Breast epithelium (tissue), 4 donors: Measurements from ENCODE around the gene RUBCN. TPM values are rescaled to one million over a fixed set of nuclear protein-coding genes. Genes with fewer than 3 reads are reported as not detected.

Experiments
- DNase-seq, 2 donors: peaks; one replicate each; pipeline ENCODE4 v3.0.0-alpha.2; 2019; ENCODE audit warnings: low spot score in 2 of 2
- H3K27ac ChIP-seq, 2 donors: fragments of 200-600 bp; sonication (generic) in 1 of 2; one replicate each; pipeline ENCODE4 v1.5.1; 2016 to 2019; ENCODE audit warnings: mild to moderate bottlenecking in 1 of 2
- H3K27me3 ChIP-seq, 2 donors: fragments of 200-600 bp; sonication (generic) in 1 of 2; one replicate each; pipeline versions ENCODE4 v1.5.1 to v1.6.0; 2017 to 2019; ENCODE audit warnings: control low read depth in 1 of 2, mild to moderate bottlenecking in 1 of 2
- H3K36me3 ChIP-seq: fragments of 200-600 bp; one replicate; pipeline ENCODE4 v1.5.1; 2019
- H3K4me1 ChIP-seq, 2 donors: fragments of 200-600 bp; sonication (generic); one replicate each; pipeline ENCODE4 v1.5.1; 2016 to 2019; ENCODE audit warnings: control low read depth in 1 of 2
- H3K4me3 ChIP-seq, 3 donors: fragments of 200-600 bp; sonication (generic); 1 replicate in 2 of 3; 2 replicates in 1 of 3; pipeline ENCODE4 v1.5.1; 2016 to 2019; ENCODE audit warnings: mild to moderate bottlenecking in 3 of 3, moderate library complexity in 2 of 3
- H3K9me3 ChIP-seq, 2 donors: fragments of 200-600 bp; sonication (generic) in 1 of 2; one replicate each; pipeline ENCODE4 v1.5.1; 2016 to 2019; ENCODE audit warnings: control low read depth in 1 of 2
- POLR2A ChIP-seq: fragments of 450-650 bp; IDR thresholded peaks from one replicate; pipeline ENCODE4 v1.6.1; 2016; ENCODE audit warnings: antibody characterized with exemption, mild to moderate bottlenecking, moderate library complexity
- POLR2AphosphoS5 ChIP-seq, 3 donors: sonication (generic); formaldehyde crosslinking; IDR thresholded peaks; one replicate each; pipeline ENCODE4 v1.6.1; 2017; ENCODE audit warnings: antibody characterized with exemption in 3 of 3
- intact Hi-C: fragments of 100-400 bp; cut with DNase I; formaldehyde crosslinking; loops from one replicate; pipeline ENCODE4 v1.15.1; 2023; ENCODE audit warnings: low total_unique reads
- total RNA-seq, 3 donors: library from RNA; depleted of rRNA; stranded (reverse); fragments of >200 nt; gene quantifications; one replicate each; pipeline ENCODE4 v1.1.0, GENCODE V29; 2016
- TF ChIP-seq, protein P1 (sequence below), 3 donors: fragments of 450-650 bp; IDR thresholded peaks; one replicate each; pipeline ENCODE4 v1.5.1; 2016 to 2017; ENCODE audit warnings: antibody characterized with exemption in 3 of 3, mild to moderate bottlenecking in 3 of 3, moderate library complexity in 3 of 3

Gene RUBCN
- total RNA-seq, 3 donors from 2014 or later: 26.3 to 36.4 (median 35.7) TPM

DNA sequence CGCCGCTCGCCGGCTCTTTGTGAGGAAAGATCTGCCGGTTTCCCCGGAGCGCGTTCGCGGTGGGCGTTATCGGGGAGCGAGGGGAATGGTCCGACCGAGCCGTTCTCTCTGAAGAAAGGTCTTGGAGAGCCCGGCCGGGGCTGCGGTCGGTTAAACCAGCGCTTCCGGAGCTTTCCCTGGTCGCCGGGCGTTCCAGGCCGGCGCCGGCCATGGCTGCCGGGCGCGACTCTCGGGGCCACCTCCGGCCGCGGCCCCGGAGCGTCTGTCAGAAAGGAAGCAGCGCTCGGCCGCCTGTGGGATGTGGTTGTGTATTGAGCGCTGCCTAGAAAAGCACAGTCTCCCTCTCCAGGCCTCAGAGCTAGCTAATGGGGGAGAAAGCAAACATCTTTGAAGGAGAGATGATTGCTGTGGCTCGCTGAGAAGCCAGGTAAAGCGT is 13.7 kb upstream of the RUBCN start:
- Histone ChIP-seq H3K4me3 (peak overlapping the region; percentile 93 to 96 (median 95)), H3K36me3 (no peaks in the 10 kb centered on the region), H3K4me1 (peaks cover 0 to 7% of the 10 kb centered on the region in 2 donors), H3K27me3 (no peaks in the 10 kb centered on the region), H3K27ac (peak overlapping the region; percentile 96 to 97), H3K9me3 (no peaks in the 10 kb centered on the region)
- peak in 1 of 2 donors; percentile 55 for DNase-seq
- intact Hi-C loops: no loop called here
- peak; percentile 27 for TF ChIP-seq POLR2A
- TF ChIP-seq, protein P1, sequence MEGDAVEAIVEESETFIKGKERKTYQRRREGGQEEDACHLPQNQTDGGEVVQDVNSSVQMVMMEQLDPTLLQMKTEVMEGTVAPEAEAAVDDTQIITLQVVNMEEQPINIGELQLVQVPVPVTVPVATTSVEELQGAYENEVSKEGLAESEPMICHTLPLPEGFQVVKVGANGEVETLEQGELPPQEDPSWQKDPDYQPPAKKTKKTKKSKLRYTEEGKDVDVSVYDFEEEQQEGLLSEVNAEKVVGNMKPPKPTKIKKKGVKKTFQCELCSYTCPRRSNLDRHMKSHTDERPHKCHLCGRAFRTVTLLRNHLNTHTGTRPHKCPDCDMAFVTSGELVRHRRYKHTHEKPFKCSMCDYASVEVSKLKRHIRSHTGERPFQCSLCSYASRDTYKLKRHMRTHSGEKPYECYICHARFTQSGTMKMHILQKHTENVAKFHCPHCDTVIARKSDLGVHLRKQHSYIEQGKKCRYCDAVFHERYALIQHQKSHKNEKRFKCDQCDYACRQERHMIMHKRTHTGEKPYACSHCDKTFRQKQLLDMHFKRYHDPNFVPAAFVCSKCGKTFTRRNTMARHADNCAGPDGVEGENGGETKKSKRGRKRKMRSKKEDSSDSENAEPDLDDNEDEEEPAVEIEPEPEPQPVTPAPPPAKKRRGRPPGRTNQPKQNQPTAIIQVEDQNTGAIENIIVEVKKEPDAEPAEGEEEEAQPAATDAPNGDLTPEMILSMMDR (IDR thresholded peaks at IDR 0.05): no peak

DNA sequence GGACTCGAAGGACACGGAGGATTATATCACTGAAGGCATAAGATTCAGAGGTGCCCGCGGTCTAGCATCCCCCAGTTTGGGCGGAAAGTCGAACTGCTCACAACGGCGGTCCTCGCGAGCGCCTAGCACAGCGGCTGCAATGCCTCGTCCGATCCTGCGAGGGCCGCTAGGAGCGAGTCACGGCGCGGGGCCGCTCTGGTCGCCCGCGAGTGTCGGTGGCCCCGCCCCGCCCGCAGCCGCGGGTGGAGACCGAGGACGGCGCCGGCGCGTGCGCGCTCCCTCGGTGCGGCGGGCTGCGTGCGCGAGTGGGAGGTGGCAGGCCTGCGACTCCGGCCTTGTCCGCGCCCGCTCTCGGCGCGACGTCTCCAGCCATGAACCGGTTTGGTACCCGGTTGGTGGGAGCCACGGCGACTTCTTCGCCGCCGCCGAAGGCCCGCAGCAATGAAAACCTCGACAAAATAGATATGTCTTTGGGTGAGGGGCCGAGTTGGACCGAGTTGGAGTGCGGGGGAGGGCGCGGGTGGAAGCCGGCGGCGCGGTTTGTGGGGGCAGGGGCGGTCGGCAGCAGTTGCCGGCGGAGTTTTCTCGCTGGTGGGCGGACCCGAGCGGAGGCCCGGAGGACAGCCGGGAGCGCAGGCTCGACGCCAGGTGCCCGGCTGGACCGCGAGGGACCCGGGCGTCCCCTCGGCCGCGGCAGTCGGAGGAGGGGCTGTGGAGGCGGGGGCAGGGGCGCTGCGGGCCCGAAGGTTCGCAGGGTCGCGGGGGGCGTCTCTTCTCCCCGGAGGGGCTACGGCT is 13.1 kb upstream of the RUBCN start, which contains the start of gene FYTTD1:
TSS of gene FYTTD1 (plus strand) at position 283 of the 795 bp plus-strand sequence. CDS start at position 372, 89 bp downstream.
- no peaks in the 10 kb centered on the region for H3K9me3 ChIP-seq
- H3K36me3 ChIP-seq: no peaks in the 10 kb centered on the region
- peak; percentile 84 to 90 for DNase-seq
- peak within 1 kb of the TSS; percentile 96 to 97 for H3K27ac ChIP-seq
- peaks cover 0 to 7% of the 10 kb centered on the region in 2 donors for H3K4me1 ChIP-seq
- TF ChIP-seq, protein P1 (IDR thresholded peaks at IDR 0.05): peak in 1 of 3 donors; percentile 59
- TF ChIP-seq POLR2AphosphoS5 (IDR thresholded peaks at IDR 0.05) (peak in 1 of 3 donors; percentile 54), POLR2A (peak; percentile 42)
- H3K4me3 ChIP-seq: peak within 1 kb of the TSS; percentile 93 to 96 (median 95)
- intact Hi-C loops: no loop called here
- no peaks in the 10 kb centered on the region for H3K27me3 ChIP-seq

DNA sequence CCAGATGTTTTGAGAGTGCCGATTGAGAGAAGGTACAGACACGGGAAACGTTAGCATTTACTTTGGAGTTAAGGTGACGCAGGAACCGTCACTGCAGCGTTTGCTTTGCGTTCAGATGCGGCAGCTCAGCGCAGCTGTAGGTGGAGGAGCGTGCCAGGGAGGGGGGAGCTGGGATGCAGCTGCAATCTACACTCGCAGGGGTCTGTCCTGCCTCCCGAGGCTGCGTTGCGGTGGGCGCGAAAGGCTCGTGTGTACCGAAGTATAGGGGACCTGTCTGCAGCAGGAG is 12.6 kb upstream of the RUBCN start:
- no peak for DNase-seq
- peaks cover 0 to 7% of the 10 kb centered on the region in 2 donors for H3K4me1 ChIP-seq
- intact Hi-C loops: no loop called here

DNA sequence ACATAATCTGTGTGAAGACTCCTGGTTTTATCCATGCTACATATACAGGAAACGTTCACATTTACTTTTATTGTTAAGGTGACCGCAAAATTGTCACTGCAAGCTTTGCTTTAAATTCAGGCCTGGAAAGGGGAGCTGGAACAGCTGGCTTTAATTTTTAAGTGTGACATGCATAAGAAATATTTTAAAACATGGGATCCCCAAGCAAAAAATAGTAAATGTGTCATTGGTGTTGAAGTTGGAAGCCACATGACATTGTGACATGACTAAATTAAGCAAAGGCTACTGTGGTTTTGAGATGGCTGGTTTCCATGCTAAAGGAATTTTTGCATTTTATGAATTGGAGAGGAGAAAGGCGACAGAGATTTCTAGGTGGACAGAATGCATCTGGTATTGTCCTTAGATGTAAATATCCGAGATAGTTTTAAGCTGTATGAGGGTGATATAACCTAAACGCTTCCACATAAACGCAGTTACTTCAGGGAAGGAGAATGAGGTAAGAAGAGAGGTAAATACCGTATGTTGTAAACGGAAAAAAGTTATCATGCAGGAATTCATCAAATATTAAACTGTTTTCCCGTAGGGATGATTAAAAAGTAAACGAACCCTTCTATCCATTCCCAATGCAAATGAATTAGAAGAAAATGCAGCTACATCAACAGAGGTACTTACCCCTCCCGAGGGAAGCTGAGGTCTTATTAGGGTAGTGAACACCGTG is 12.1 kb upstream of the RUBCN start:
- H3K27me3 ChIP-seq: no peaks in the 10 kb centered on the region
- peak overlapping the region; percentile 96 to 97 for H3K27ac ChIP-seq
- H3K36me3 ChIP-seq: no peaks in the 10 kb centered on the region
- intact Hi-C loops: no loop called here
- no peak for TF ChIP-seq POLR2A
- TF ChIP-seq POLR2AphosphoS5 (IDR thresholded peaks at IDR 0.05): no peak
- TF ChIP-seq, protein P1 (IDR thresholded peaks at IDR 0.05): no peak
- H3K9me3 ChIP-seq: no peaks in the 10 kb centered on the region
- H3K4me1 ChIP-seq: peaks cover 0 to 7% of the 10 kb centered on the region in 2 donors
- H3K4me3 ChIP-seq: peak overlapping the region; percentile 93 to 96 (median 95)
- DNase-seq: no peak

More for the DNA sequence above, 12.6 kb upstream of the RUBCN start:
- H3K27me3 ChIP-seq: no peaks in the 10 kb centered on the region
- H3K27ac ChIP-seq: peak overlapping the region; percentile 96 to 97
- no peaks in the 10 kb centered on the region for H3K36me3 ChIP-seq
- TF ChIP-seq, protein P1 (IDR thresholded peaks at IDR 0.05): no peak
- TF ChIP-seq POLR2AphosphoS5 (IDR thresholded peaks at IDR 0.05) (no peak), POLR2A (no peak)
- H3K4me3 ChIP-seq: peak overlapping the region; percentile 93 to 96 (median 95)
- H3K9me3 ChIP-seq: no peaks in the 10 kb centered on the region

DNA sequence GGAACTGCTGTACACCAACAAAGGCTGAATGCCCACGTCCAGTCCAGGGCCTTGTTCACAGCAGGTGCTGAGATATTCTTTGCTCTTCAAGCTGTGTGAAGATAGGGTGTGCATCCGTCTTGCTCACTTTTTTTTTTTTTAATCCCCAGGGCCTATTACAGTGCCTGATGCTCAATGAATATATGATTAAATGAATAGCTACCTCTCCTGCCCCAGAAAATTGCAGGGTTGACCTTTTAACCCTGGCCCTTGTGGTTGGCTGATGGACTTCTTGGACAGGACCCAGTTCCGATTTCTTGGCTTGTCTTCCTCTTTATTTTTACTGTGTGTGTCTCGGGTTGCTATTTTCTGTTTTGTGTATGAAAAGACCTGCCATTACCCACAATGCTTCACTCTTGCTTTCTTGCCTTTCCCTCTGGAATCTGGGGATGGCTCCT is 10.1 kb upstream of the RUBCN start:
- no peaks in the 10 kb centered on the region for H3K27me3 ChIP-seq
- no peaks in the 10 kb centered on the region for H3K9me3 ChIP-seq
- no peak overlapping the region for H3K4me3 ChIP-seq
- DNase-seq: no peak
- intact Hi-C loops: no loop called here
- no peak for TF ChIP-seq POLR2AphosphoS5 (IDR thresholded peaks at IDR 0.05)
- TF ChIP-seq POLR2A: no peak
- TF ChIP-seq, protein P1 (IDR thresholded peaks at IDR 0.05): no peak
- no peaks in the 10 kb centered on the region for H3K4me1 ChIP-seq
- H3K36me3 ChIP-seq: no peaks in the 10 kb centered on the region
- no peak overlapping the region for H3K27ac ChIP-seq
